Measurements from ENCODE around the gene FANK1.
"Not testable (repeated sequence)": the region's sequence is repeated elsewhere in the genome, so short reads cannot be mapped to it uniquely, and the experiment has no call there.

GRCh38 chr10:125895130-125896087 lies 955 bp upstream of the FANK1 start:
- TF ChIP-seq CTCF (IDR thresholded peaks at IDR 0.05); EZH2 (IDR thresholded peaks at IDR 0.05; ENCODE audit: borderline replicate concordance, insufficient read depth, low read depth, low read length, poor library complexity, severe bottlenecking): not testable (repeated sequence)
